Measurements from ENCODE around the gene CTXND1. TPM values are rescaled to one million over a fixed set of nuclear protein-coding genes. Genes with fewer than 3 reads are reported as not detected.

The CTXND1 gene
- total and polyA plus RNA-seq, 2 of the 13 experiments (the other 11 are each of a cell fraction or from before 2014, with no cell fraction given), result 1.2 to 2.1 TPM

DNA sequence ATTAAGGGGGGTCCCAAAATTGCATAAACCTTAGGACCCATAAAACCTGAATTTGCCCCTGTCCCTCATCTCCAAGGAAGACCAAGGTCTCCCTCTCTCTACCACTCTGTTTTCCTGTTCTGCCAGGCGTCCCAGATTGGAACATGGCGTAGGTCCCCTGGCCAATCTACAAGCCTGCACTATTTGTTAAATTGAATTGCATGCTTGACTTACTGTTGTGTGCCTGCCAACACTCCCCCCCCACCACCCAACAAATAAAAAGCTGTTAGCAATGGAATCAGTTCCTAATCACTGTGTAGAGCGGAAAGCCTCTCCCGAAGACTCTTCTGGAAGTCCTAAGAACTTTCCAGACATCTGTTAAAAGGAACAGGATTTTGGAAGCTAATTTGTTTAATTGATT is 11.7 kb downstream of the CTXND1 start (continued):
- no peak for TF ChIP-seq XBP1 (CRISPR knock-in tag; IDR thresholded peaks at IDR 0.05)
- TF ChIP-seq, protein P1, sequence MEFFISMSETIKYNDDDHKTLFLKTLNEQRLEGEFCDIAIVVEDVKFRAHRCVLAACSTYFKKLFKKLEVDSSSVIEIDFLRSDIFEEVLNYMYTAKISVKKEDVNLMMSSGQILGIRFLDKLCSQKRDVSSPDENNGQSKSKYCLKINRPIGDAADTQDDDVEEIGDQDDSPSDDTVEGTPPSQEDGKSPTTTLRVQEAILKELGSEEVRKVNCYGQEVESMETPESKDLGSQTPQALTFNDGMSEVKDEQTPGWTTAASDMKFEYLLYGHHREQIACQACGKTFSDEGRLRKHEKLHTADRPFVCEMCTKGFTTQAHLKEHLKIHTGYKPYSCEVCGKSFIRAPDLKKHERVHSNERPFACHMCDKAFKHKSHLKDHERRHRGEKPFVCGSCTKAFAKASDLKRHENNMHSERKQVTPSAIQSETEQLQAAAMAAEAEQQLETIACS (CRISPR knock-in tag; IDR thresholded peaks at IDR 0.05), result no peak
- TF ChIP-seq, protein P2, sequence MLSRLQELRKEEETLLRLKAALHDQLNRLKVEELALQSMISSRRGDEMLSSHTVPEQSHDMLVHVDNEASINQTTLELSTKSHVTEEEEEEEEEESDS (CRISPR knock-in tag; IDR thresholded peaks at IDR 0.05; ENCODE audit: borderline replicate concordance), result no peak
- TF ChIP-seq MED1 (CRISPR knock-in tag; IDR thresholded peaks at IDR 0.05), result no peak

DNA sequence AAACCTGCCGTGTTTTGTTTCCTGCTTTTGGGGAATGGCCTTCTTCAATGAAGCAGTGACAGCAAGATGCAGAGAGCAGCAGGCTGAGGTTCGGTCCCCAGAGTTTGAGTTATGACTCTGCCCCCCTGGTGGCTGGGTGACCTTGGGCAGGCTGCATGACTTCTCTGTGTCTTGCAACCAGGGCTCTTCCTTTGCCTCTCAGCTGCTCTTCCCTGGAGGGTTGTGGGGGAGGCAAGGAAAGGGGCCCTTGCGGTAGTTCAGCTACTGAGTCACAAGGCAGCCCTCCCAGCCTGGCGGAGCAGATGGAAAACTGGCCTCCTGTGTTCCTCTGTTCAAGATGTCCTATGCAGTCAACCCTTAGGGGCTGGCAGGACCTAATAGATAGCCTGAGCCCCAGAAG is 17.1 kb downstream of the CTXND1 start:
- no peaks in the 10 kb centered on the region for H3K9me3 ChIP-seq (ENCODE audit: low read length)
- ATAC-seq (peak; percentile 78), FAIRE-seq (no peak), DNase-seq (ENCODE audit: low spot score) (no peak)
- H3K9ac ChIP-seq (ENCODE audit: insufficient read depth, low read depth, low read length), result no peak overlapping the region
- no peak overlapping the region for H3K4me3 ChIP-seq (replicated peaks in 1 of 3; ENCODE audit: insufficient read depth in 1 of 3, low read depth in 2 of 3, low read length in 3 of 3)
- ChIA-PET CTCF (ENCODE audit: low intra/inter-chr PET ratio, low total read pairs) (interaction anchor here (0.7 kb wide), 1 partner anchor 175 kb away, joined by 4 read pairs; no protein-coding TSS in a partner anchor), POLR2A (no interaction called here)
- no peaks in the 10 kb centered on the region for H3K27me3 ChIP-seq (ENCODE audit: control insufficient read depth in 1 of 2, insufficient read depth in 2 of 2, low read length in 2 of 2)
- H2AFZ ChIP-seq (ENCODE audit: low read length), result no peak overlapping the region
- intact Hi-C loops (cut with micrococcal nuclease; ENCODE audit: unreplicated experiment) (no loop called here), in situ Hi-C loops (cut with HindIII; ENCODE audit: extremely low pct_ligation_motif_present, low pct_unique_long_range_greater_than_20kb) (no loop called here)
- no peaks in the 10 kb centered on the region for H3K36me3 ChIP-seq (replicated peaks in 1 of 2; ENCODE audit: control insufficient read depth in 1 of 2, insufficient read depth in 2 of 2, low read length in 2 of 2)
- H3K27ac ChIP-seq (ENCODE audit: extremely low read length, insufficient read depth, low read length), result no peak overlapping the region
- no TSS peak for BruUV-seq (replicated peaks)
- H4K20me1 ChIP-seq (ENCODE audit: insufficient read depth, low read length), result no peaks in the 10 kb centered on the region
- no peaks in the 10 kb centered on the region for H3K4me1 ChIP-seq (ENCODE audit: insufficient read depth, low read length)
- no peaks in the 10 kb centered on the region for H3K79me2 ChIP-seq (ENCODE audit: insufficient read depth, low read length)
- H3K4me2 ChIP-seq (ENCODE audit: low read depth, low read length), result no peak overlapping the region
- 13% methylated on average over 1 of the region's 4 CpGs for WGBS (ENCODE audit: low lambda C conversion rate)
- TF ChIP-seq, protein P3, sequence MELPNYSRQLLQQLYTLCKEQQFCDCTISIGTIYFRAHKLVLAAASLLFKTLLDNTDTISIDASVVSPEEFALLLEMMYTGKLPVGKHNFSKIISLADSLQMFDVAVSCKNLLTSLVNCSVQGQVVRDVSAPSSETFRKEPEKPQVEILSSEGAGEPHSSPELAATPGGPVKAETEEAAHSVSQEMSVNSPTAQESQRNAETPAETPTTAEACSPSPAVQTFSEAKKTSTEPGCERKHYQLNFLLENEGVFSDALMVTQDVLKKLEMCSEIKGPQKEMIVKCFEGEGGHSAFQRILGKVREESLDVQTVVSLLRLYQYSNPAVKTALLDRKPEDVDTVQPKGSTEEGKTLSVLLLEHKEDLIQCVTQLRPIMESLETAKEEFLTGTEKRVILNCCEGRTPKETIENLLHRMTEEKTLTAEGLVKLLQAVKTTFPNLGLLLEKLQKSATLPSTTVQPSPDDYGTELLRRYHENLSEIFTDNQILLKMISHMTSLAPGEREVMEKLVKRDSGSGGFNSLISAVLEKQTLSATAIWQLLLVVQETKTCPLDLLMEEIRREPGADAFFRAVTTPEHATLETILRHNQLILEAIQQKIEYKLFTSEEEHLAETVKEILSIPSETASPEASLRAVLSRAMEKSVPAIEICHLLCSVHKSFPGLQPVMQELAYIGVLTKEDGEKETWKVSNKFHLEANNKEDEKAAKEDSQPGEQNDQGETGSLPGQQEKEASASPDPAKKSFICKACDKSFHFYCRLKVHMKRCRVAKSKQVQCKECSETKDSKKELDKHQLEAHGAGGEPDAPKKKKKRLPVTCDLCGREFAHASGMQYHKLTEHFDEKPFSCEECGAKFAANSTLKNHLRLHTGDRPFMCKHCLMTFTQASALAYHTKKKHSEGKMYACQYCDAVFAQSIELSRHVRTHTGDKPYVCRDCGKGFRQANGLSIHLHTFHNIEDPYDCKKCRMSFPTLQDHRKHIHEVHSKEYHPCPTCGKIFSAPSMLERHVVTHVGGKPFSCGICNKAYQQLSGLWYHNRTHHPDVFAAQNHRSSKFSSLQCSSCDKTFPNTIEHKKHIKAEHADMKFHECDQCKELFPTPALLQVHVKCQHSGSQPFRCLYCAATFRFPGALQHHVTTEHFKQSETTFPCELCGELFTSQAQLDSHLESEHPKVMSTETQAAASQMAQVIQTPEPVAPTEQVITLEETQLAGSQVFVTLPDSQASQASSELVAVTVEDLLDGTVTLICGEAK (IDR thresholded peaks at IDR 0.05), result no peak
- TF ChIP-seq, protein P3 (CRISPR knock-in tag; IDR thresholded peaks at IDR 0.05), result no peak
- TF ChIP-seq KLF12 (CRISPR knock-in tag; IDR thresholded peaks at IDR 0.05; ENCODE audit: borderline replicate concordance) (no peak), TAF1 (CRISPR knock-in tag; IDR thresholded peaks at IDR 0.05) (no peak), ZNF552 (CRISPR knock-in tag; IDR thresholded peaks at IDR 0.05; ENCODE audit: borderline replicate concordance) (no peak), PAWR (CRISPR knock-in tag; IDR thresholded peaks at IDR 0.05; ENCODE audit: borderline replicate concordance) (no peak), ETV6 (CRISPR knock-in tag; conservative IDR thresholded peaks at IDR 0.05) (no peak), MXD4 (CRISPR knock-in tag; IDR thresholded peaks at IDR 0.05) (no peak)
- TF ChIP-seq, protein P4, sequence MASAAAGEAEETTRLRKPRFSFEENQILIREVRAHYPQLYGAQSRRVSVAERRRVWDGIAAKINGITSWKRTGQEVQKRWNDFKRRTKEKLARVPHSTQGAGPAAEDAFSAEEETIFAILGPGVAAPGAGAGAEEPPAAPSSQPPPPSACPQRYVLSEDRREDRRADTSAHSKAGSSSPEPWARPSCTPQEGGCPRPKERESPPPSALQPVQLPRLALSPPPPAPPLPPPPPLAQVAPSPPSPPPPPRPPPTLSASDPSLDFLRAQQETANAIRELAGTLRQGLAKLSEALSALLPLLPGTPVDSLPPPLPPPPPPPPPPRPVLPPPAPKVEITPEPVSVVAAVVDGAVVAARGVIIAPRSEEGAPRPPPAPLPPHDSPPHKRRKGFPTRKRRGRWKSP (CRISPR knock-in tag; IDR thresholded peaks at IDR 0.05), result no peak

Measured in HepG2 (cell line).